HCT116 (cell line): ENCODE measurements around the gene ST14.
"Not testable (repeated sequence)": the region's sequence is repeated elsewhere in the genome, so short reads cannot be mapped to it uniquely, and the experiment has no call there.

Experiments used
- CEBPB ChIP-seq: IDR thresholded peaks from 2 replicates; pipeline ENCODE4 v1.6.1; 2012; ENCODE audit warnings: low read depth
- EZH2 ChIP-seq: fragments of 200-600 bp; sonication (generic); IDR thresholded peaks from 2 replicates; pipeline ENCODE4 v1.6.1; 2017; ENCODE audit warnings: antibody characterized with exemption, mixed run types
- EZH2phosphoT487 ChIP-seq: fragments of 200-600 bp; IDR thresholded peaks from 2 replicates; pipeline ENCODE4 v1.6.1; 2018; ENCODE audit warnings: antibody characterized with exemption, borderline replicate concordance
- POLR2A ChIP-seq: IDR thresholded peaks from 2 replicates; pipeline ENCODE4 v1.7.0; 2011; ENCODE audit warnings: borderline replicate concordance; ENCODE audit not compliant: insufficient read depth, insufficient read length; ENCODE audit errors: extremely low read depth
- POLR2AphosphoS5 ChIP-seq: IDR thresholded peaks from 2 replicates; pipeline ENCODE4 v1.6.1; 2011; ENCODE audit warnings: mild to moderate bottlenecking, low read depth, low read length, moderate library complexity
- SRF ChIP-seq: IDR thresholded peaks from 2 replicates; pipeline ENCODE4 v1.6.1; 2012; ENCODE audit warnings: low read depth
- TCF7L2 ChIP-seq: IDR thresholded peaks from 2 replicates; pipeline ENCODE4 v1.7.0; 2011; ENCODE audit warnings: borderline replicate concordance, inconsistent platforms; ENCODE audit not compliant: insufficient read depth, insufficient read length; ENCODE audit errors: extremely low read depth
- TF ChIP-seq, protein P1 (sequence below), 3 experiments: fragments of 200-600 bp in 1 of 3; sonication (generic) in 1 of 3; IDR thresholded peaks in 2 of 3; conservative IDR thresholded peaks in 1 of 3; 2 replicates each; pipeline ENCODE4 v1.5.1; 2012 to 2017; ENCODE audit warnings: low read depth in 2 of 3, low read length in 2 of 3, antibody characterized with exemption in 1 of 3, borderline replicate concordance in 1 of 3, control low read depth in 1 of 3, mild to moderate bottlenecking in 1 of 3, mixed read lengths in 1 of 3, mixed run types in 1 of 3, moderate library complexity in 1 of 3; ENCODE audit not compliant: insufficient read depth in 1 of 3
- TF ChIP-seq, protein P2 (sequence below): IDR thresholded peaks from 2 replicates; pipeline ENCODE4 v1.6.1; 2012

DNA sequence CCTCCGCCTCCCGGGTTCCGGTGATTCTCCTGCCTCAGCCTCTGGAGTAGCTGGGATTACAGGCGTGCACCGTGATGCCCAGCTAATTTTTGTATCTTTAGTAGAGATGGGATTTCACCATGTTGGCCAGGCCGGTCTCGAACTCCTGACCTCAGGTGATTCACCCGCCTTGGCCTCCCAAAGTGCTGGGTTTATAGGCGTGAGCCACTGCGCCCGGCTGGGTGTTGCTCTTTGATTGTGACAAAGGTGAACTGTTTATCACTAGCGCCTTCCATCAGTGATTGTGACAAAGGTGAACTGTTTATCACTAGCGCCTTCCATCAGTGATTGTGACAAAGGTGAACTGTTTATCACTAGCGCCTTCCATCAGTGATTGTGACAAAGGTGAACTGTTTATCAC is 34.0 kb downstream of the ST14 start:
- TF ChIP-seq, protein P1, sequence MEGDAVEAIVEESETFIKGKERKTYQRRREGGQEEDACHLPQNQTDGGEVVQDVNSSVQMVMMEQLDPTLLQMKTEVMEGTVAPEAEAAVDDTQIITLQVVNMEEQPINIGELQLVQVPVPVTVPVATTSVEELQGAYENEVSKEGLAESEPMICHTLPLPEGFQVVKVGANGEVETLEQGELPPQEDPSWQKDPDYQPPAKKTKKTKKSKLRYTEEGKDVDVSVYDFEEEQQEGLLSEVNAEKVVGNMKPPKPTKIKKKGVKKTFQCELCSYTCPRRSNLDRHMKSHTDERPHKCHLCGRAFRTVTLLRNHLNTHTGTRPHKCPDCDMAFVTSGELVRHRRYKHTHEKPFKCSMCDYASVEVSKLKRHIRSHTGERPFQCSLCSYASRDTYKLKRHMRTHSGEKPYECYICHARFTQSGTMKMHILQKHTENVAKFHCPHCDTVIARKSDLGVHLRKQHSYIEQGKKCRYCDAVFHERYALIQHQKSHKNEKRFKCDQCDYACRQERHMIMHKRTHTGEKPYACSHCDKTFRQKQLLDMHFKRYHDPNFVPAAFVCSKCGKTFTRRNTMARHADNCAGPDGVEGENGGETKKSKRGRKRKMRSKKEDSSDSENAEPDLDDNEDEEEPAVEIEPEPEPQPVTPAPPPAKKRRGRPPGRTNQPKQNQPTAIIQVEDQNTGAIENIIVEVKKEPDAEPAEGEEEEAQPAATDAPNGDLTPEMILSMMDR (IDR thresholded peaks at IDR 0.05 in 2 of 3, conservative IDR thresholded peaks at IDR 0.05 in 1 of 3; ENCODE audit: borderline replicate concordance in 1 of 3, insufficient read depth in 1 of 3, low read depth in 2 of 3, low read length in 2 of 3), result not testable (repeated sequence)
- not testable (repeated sequence) for TF ChIP-seq EZH2phosphoT487, TCF7L2, POLR2A, POLR2AphosphoS5, CEBPB, EZH2, SRF
- TF ChIP-seq, protein P2, sequence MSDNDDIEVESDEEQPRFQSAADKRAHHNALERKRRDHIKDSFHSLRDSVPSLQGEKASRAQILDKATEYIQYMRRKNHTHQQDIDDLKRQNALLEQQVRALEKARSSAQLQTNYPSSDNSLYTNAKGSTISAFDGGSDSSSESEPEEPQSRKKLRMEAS, result not testable (repeated sequence)
